H1 (cell line): ENCODE results near the gene APBB1. TPM values are rescaled to one million over a fixed set of nuclear protein-coding genes. Genes with fewer than 3 reads are reported as not detected.

ENCODE experiments used
- CTCF ChIA-PET: fragments of 300-600 bp; sonication (Branson Sonifier 250); formaldehyde crosslinking; loops from one replicate; lab custom pipeline; 2021; ENCODE audit not compliant: partially characterized antibody; lab: Charles Lee
- POLR2A ChIA-PET: fragments of 300-600 bp; sonication (Branson Sonifier 250); formaldehyde crosslinking; loops from one replicate; lab custom pipeline; 2021; ENCODE audit warnings: inconsistent platforms; ENCODE audit not compliant: partially characterized antibody; lab: Charles Lee
- DNase-seq, 2 experiments: peaks; one replicate each; pipeline versions ENCODE4 v3.0.0 to v3.0.0-alpha.2; 2010 to 2022; ENCODE audit warnings: low spot score in 2 of 2, low read depth in 1 of 2, mixed read lengths in 1 of 2
- FAIRE-seq: peaks from 2 replicates; lab custom pipeline; 2011; peaks lifted over from hg19 to GRCh38; lab: Jason Lieb, UNC
- H2AFZ ChIP-seq: 2 replicates; pipeline ENCODE4 v1.8.1; 2012; ENCODE audit warnings: low read length, inconsistent platforms
- H2AK5ac ChIP-seq: 2 replicates; pipeline ENCODE4 v1.6.1; 2013; ENCODE audit warnings: low read depth, low read length
- H2BK120ac ChIP-seq: replicated peaks from 2 replicates; pipeline ENCODE3; 2013; ENCODE audit warnings: low read depth, low read length, inconsistent platforms
- H2BK12ac ChIP-seq: 2 replicates; pipeline ENCODE4 v1.6.1; 2013; ENCODE audit warnings: low read depth, low read length
- H2BK15ac ChIP-seq: 2 replicates; pipeline ENCODE4 v1.6.1; 2013; ENCODE audit warnings: low read length
- H2BK20ac ChIP-seq: 2 replicates; pipeline ENCODE4 v1.6.1; 2013; ENCODE audit warnings: low read length
- H2BK5ac ChIP-seq: 2 replicates; pipeline ENCODE4 v1.6.1; 2013; ENCODE audit warnings: low read depth, low read length
- H3K14ac ChIP-seq: 2 replicates; pipeline ENCODE4 v1.6.1; 2013; ENCODE audit warnings: inconsistent platforms; ENCODE audit not compliant: insufficient read length
- H3K18ac ChIP-seq: 2 replicates; pipeline ENCODE4 v1.6.1; 2013; ENCODE audit warnings: low read length; ENCODE audit errors: extremely low read depth
- H3K23ac ChIP-seq: 2 replicates; pipeline ENCODE4 v1.6.1; 2013; ENCODE audit warnings: inconsistent platforms; ENCODE audit not compliant: insufficient read length
- H3K23me2 ChIP-seq: 2 replicates; pipeline ENCODE4 v1.6.1; 2013; ENCODE audit warnings: low read depth, low read length
- H3K27ac ChIP-seq: 2 replicates; pipeline ENCODE4 v1.6.1; 2011; ENCODE audit warnings: low read depth, low read length, inconsistent platforms
- H3K27me3 ChIP-seq, 4 experiments: replicated peaks in 1 of 4; 1 replicate in 1 of 4; 2 replicates in 3 of 4; pipeline versions ENCODE4 v1.6.1 to v1.8.1; 2011 to 2013; ENCODE audit warnings: low read length in 3 of 4, mild to moderate bottlenecking in 3 of 4, inconsistent platforms in 2 of 4, mixed read lengths in 2 of 4, moderate library complexity in 1 of 4; ENCODE audit not compliant: control insufficient read depth in 3 of 4, insufficient read depth in 3 of 4; ENCODE audit errors: extremely low read depth in 1 of 4
- H3K36me3 ChIP-seq, 4 experiments: 2 replicates each; pipeline versions ENCODE4 v1.6.1 to v1.8.1; 2011 to 2013; ENCODE audit warnings: mild to moderate bottlenecking in 4 of 4, low read length in 3 of 4, moderate library complexity in 2 of 4, control low read depth in 1 of 4, inconsistent platforms in 1 of 4; ENCODE audit not compliant: insufficient read depth in 4 of 4, control insufficient read depth in 2 of 4
- H3K4ac ChIP-seq: replicated peaks from 2 replicates; pipeline ENCODE3; 2013; ENCODE audit warnings: low read length, low read depth, mixed read lengths, inconsistent platforms; ENCODE audit not compliant: insufficient read length
- H3K4me1 ChIP-seq, 4 experiments: replicated peaks in 1 of 4; 1 replicate in 1 of 4; 2 replicates in 3 of 4; pipeline versions ENCODE4 v1.6.1 to v1.8.1; 2011 to 2013; ENCODE audit warnings: low read length in 3 of 4, inconsistent platforms in 2 of 4, mixed read lengths in 1 of 4; ENCODE audit not compliant: insufficient read depth in 4 of 4, control insufficient read depth in 3 of 4
- H3K4me2 ChIP-seq, 2 experiments: 2 replicates each; pipeline versions ENCODE4 v1.6.1 to v1.8.1; 2011 to 2013; ENCODE audit warnings: low read depth in 2 of 2, low read length in 2 of 2, control low read depth in 1 of 2, inconsistent platforms in 1 of 2, mild to moderate bottlenecking in 1 of 2; ENCODE audit not compliant: insufficient read depth in 1 of 2
- H3K4me3 ChIP-seq, 4 experiments: fragments of 200-600, 300-600 bp in 1 of 4; sonication (generic), shearing (Covaris generic), sonication (Bioruptor Twin) in 1 of 4; 2 replicates each; pipeline versions ENCODE4 v1.5.1 to v1.8.1; 2011 to 2016; ENCODE audit warnings: low read length in 4 of 4, low read depth in 3 of 4, control low read depth in 2 of 4, inconsistent platforms in 2 of 4, mild to moderate bottlenecking in 2 of 4, mixed read lengths in 1 of 4, moderate library complexity in 1 of 4; ENCODE audit not compliant: insufficient read depth in 2 of 4; ENCODE audit errors: extremely low read depth in 1 of 4
- H3K56ac ChIP-seq: replicated peaks from 2 replicates; pipeline ENCODE3; 2013; ENCODE audit warnings: low read depth, mild to moderate bottlenecking, mixed read lengths, low read length, inconsistent platforms; ENCODE audit not compliant: insufficient read length
- H3K79me1 ChIP-seq: 2 replicates; pipeline ENCODE4 v1.6.1; 2013; ENCODE audit warnings: low read depth, low read length, control low read depth
- H3K79me2 ChIP-seq, 2 experiments: 2 replicates each; pipeline versions ENCODE4 v1.6.1 to v1.8.1; 2012 to 2013; ENCODE audit warnings: low read length in 2 of 2, mild to moderate bottlenecking in 2 of 2, inconsistent platforms in 1 of 2; ENCODE audit not compliant: insufficient read depth in 2 of 2, control insufficient read depth in 1 of 2
- H3K9ac ChIP-seq, 4 experiments: replicated peaks in 1 of 4; 1 replicate in 1 of 4; 2 replicates in 3 of 4; pipeline versions ENCODE4 v1.6.1 to v1.8.1; 2011 to 2013; ENCODE audit warnings: low read depth in 3 of 4, low read length in 3 of 4, control low read depth in 2 of 4, mild to moderate bottlenecking in 2 of 4, moderate library complexity in 2 of 4, inconsistent platforms in 1 of 4; ENCODE audit errors: extremely low read depth in 1 of 4
- H3K9me3 ChIP-seq, 2 experiments: 2 replicates each; pipeline versions ENCODE4 v1.6.1 to v1.8.1; 2012 to 2013; ENCODE audit warnings: mild to moderate bottlenecking in 2 of 2, moderate library complexity in 2 of 2, control low read depth in 1 of 2, inconsistent platforms in 1 of 2, low read depth in 1 of 2, low read length in 1 of 2, mixed read lengths in 1 of 2; ENCODE audit not compliant: insufficient read depth in 2 of 2
- H4K20me1 ChIP-seq, 2 experiments: replicated peaks in 1 of 2; 2 replicates each; pipeline versions ENCODE3 to v1.8.1; 2011 to 2013; ENCODE audit warnings: inconsistent platforms in 2 of 2, low read length in 2 of 2, mild to moderate bottlenecking in 1 of 2; ENCODE audit not compliant: insufficient read depth in 2 of 2, control insufficient read depth in 1 of 2
- H4K5ac ChIP-seq: 2 replicates; pipeline ENCODE4 v1.6.1; 2013; ENCODE audit warnings: low read length, low read depth, mixed read lengths, inconsistent platforms; ENCODE audit not compliant: insufficient read length
- H4K8ac ChIP-seq: 2 replicates; pipeline ENCODE4 v1.8.0; 2013; ENCODE audit warnings: mild to moderate bottlenecking, moderate library complexity, low read length, inconsistent platforms; ENCODE audit not compliant: insufficient read depth; ENCODE audit errors: extremely low read depth
- H4K91ac ChIP-seq: replicated peaks from 2 replicates; pipeline ENCODE3; 2013; ENCODE audit warnings: low read length, mixed read lengths, inconsistent platforms; ENCODE audit not compliant: insufficient read length
- BRCA1 ChIP-seq: IDR thresholded peaks from 2 replicates; pipeline ENCODE4 v1.6.1; 2012; ENCODE audit warnings: low read depth, low read length, improper control_type of control experiment
- JUN ChIP-seq: IDR thresholded peaks from 2 replicates; pipeline ENCODE4 v1.6.1; 2011; ENCODE audit warnings: low read depth, mild to moderate bottlenecking, improper control_type of control experiment, low read length
- SIN3A ChIP-seq, 2 experiments: IDR thresholded peaks in 1 of 2; conservative IDR thresholded peaks in 1 of 2; 2 replicates each; pipeline ENCODE4 v1.6.1; 2011 to 2012; ENCODE audit warnings: low read length in 2 of 2, improper control_type of control experiment in 1 of 2, low read depth in 1 of 2, mild to moderate bottlenecking in 1 of 2
- WGBS, 2 experiments: shearing (Covaris generic) in 1 of 2; methylation state at CpG; one replicate each; pipeline versions ENCODE4 v1.1.6 to v1.1.7; 2013 to 2015; ENCODE audit warnings: low lambda C conversion rate in 2 of 2, mixed read lengths in 2 of 2, inconsistent platforms in 1 of 2, low coverage in 1 of 2, missing lambda C conversion rate in 1 of 2; ENCODE audit not compliant: insufficient replicate concordance in 2 of 2, insufficient coverage in 1 of 2, insufficient read length in 1 of 2; ENCODE audit errors: extremely low coverage in 1 of 2, missing lambda C conversion rate in 1 of 2; 5-methylcytosine and 5-hydroxymethylcytosine counted together
- polyA plus RNA-seq, 7 experiments: library from polyadenylated mRNA; depleted of rRNA in 3 of 7; stranded (reverse) in 5 of 7; unstranded in 2 of 7; fragments of >200 nt in 5 of 7; fragments of 200-250 nt in 2 of 7; gene quantifications; 1 replicate in 5 of 7; 2 replicates in 1 of 7; 4 replicates in 1 of 7; pipeline versions ENCODE4 v1.2.1 to v1.2.3, GENCODE V29; 2011 to 2013; ENCODE audit warnings: missing spikeins in 2 of 7, mixed read lengths in 2 of 7
- total RNA-seq: library from RNA; stranded (reverse); fragmentation: NEBNext Ultra II Directional; extraction: Animal tissue kit (Norgen Biotek cat#: 25700); gene quantifications from 2 replicates; pipeline ENCODE4 v1.2.1, GENCODE V29; 2021

The APBB1 gene
- total and polyA plus RNA-seq, 2 of the 8 experiments (the other 6 are each of a cell fraction or from before 2014, with no cell fraction given), result 23.9 to 33.1 TPM

GRCh38 chr11:6458352-6459098 is 39.6 kb upstream of the APBB1 start:
- H3K4me3 ChIP-seq, result no peak overlapping the region
- H3K4me1 ChIP-seq, result no peaks in the 10 kb centered on the region
- WGBS, 2 experiments, result 77% methylated on average over 2 of the region's 2 CpGs; no CpG with 5 or more reads in 1 of the 2 experiments
- no peaks in the 10 kb centered on the region; the same call in 1 of the 2 replicates for H3K79me1 ChIP-seq
- H3K14ac ChIP-seq, result no peak overlapping the region
- H3K18ac ChIP-seq, result no peak overlapping the region
- H3K9me3 ChIP-seq, result no peaks in the 10 kb centered on the region
- H3K27me3 ChIP-seq, result no peaks in the 10 kb centered on the region
- CTCF ChIA-PET, result interaction anchor here (1.7 to 6.5 kb wide), 2 partner anchors 14 to 80 kb away, joined by 8 to 83 read pairs; partner anchors contain the start of gene HPX
- no peak overlapping the region for H3K56ac ChIP-seq
- H2BK120ac ChIP-seq, result no peak overlapping the region
- no peak overlapping the region for H2BK20ac ChIP-seq
- no peak overlapping the region for H4K91ac ChIP-seq
- FAIRE-seq (no peak), DNase-seq (no peak)
- no peak overlapping the region for H3K4me2 ChIP-seq
- H4K20me1 ChIP-seq, result no peaks in the 10 kb centered on the region
- peaks cover 0 to 12% (median 3%) of the 10 kb centered on the region in 4 experiments; a peak in 2 of 8 replicates for H3K36me3 ChIP-seq
- no peaks in the 10 kb centered on the region for H3K79me2 ChIP-seq
- no peak overlapping the region for H4K8ac ChIP-seq
- H3K4ac ChIP-seq, result no peak overlapping the region
- TF ChIP-seq SIN3A (conservative IDR thresholded peaks at IDR 0.05 in 1 of 2, IDR thresholded peaks at IDR 0.05 in 1 of 2; ENCODE audit: low read depth in 1 of 2, low read length in 2 of 2), result no peak
- TF ChIP-seq JUN, result no peak
- no peak for TF ChIP-seq BRCA1
- POLR2A ChIA-PET, result interaction anchor here (1.1 kb wide), 1 partner anchor 15 kb away, joined by 3 read pairs; no protein-coding TSS in a partner anchor
- no peak overlapping the region for H2BK15ac ChIP-seq
- no peak overlapping the region for H2BK12ac ChIP-seq
- H2AK5ac ChIP-seq, result no peak overlapping the region
- H3K23me2 ChIP-seq, result no peaks in the 10 kb centered on the region; the same call in 1 of the 2 replicates
- H3K9ac ChIP-seq, result no peak overlapping the region
- H3K23ac ChIP-seq, result no peak overlapping the region
- H3K27ac ChIP-seq, result no peak overlapping the region
- H2BK5ac ChIP-seq, result no peak overlapping the region
- no peak overlapping the region for H2AFZ ChIP-seq
- H4K5ac ChIP-seq, result no peak overlapping the region
